ENCODE measurements around the gene PTH1R. TPM values are rescaled to one million over a fixed set of nuclear protein-coding genes. Genes with fewer than 3 reads are reported as not detected.

Gene PTH1R
- total RNA-seq (2022; extraction: Qiagen RNA extraction; ENCODE audit: low read depth): 0.59 to 1.1 TPM (median 0.94 TPM) in 5 replicates

GRCh38 chr3:46877406-46878125, at the start of gene PTH1R:
PTH1R (plus strand) TSS chr3:46877721; CDS start chr3:46883560, 5,839 bp downstream.

DNA sequence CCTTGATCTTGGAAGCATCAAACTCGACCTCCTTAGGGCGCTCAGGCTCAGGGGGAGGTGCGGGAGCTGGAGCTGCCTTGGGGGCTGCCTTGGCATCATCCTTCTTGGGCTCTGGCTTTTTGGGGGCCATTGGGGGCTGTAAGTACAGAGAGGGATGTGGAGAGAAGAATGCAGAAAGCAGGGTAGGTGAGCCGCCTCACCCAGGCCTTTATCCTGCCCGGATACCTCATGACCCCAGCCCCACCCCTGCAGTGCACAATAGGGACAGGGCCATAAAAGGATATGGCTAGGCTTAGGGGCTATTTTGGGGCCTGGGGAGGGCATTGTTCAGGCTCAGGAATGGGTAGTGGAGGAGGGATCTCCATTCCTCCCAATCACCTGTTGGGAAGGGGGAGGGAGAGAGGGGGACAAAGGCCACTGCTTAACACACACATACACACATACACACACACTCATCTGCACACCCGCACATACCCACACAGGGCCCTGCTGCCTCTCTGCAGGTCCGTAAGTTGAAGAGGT, 14.2 kb upstream of the PTH1R start, which contains the start of gene MYL3:
MYL3 (minus strand) TSS at position 184 of the 522 bp plus-strand sequence; CDS start at position 130, 54 bp downstream.

Other genes with a start within 250 kb of the PTH1R start
- 5.8 to 9.4 TPM (median 8.6 TPM) in 5 replicates for gene ALS2CL, start 184.0 kb upstream of the PTH1R start, total RNA-seq (2022; extraction: Qiagen RNA extraction; ENCODE audit: low read depth)
- gene TMIE, start 176.3 kb upstream of the PTH1R start, total RNA-seq (2022; extraction: Qiagen RNA extraction; ENCODE audit: low read depth): 0.13 to 0.28 TPM (median 0.22 TPM) in 5 replicates
- gene PRSS50, start 159.9 kb upstream of the PTH1R start, total RNA-seq (2022; extraction: Qiagen RNA extraction; ENCODE audit: low read depth): not detected in 5 replicates
- gene MYL3, start 14.3 kb upstream of the PTH1R start, total RNA-seq (2022; extraction: Qiagen RNA extraction; ENCODE audit: low read depth): 0.35 TPM in 1 of 5 replicates, not detected in the others
- 56.8 to 83.8 TPM (median 57.7 TPM) in 5 replicates for gene CCDC12, start 99.0 kb downstream of the PTH1R start, total RNA-seq (2022; extraction: Qiagen RNA extraction; ENCODE audit: low read depth)
- gene NBEAL2, start 101.9 kb downstream of the PTH1R start, total RNA-seq (2022; extraction: Qiagen RNA extraction; ENCODE audit: low read depth): 61.7 to 80.1 TPM (median 69.4 TPM) in 5 replicates